AG10803 (cell line): ENCODE measurements around the gene LCAT.
A peak's percentile ranks its signal among the peaks of the same experiment; 100 is the strongest.

Source experiments
- DNase-seq: peaks from one replicate; pipeline ENCODE4 v3.0.0; 2010; ENCODE audit warnings: low read depth
- H3K4me3 ChIP-seq: 2 replicates; pipeline ENCODE4 v1.5.1; 2011; ENCODE audit warnings: mild to moderate bottlenecking, low read length, control low read depth
- TF ChIP-seq, protein P1 (sequence below): conservative IDR thresholded peaks from 2 replicates; pipeline ENCODE4 v1.5.1; 2011; ENCODE audit warnings: mild to moderate bottlenecking, low read length, control low read depth, inconsistent platforms

The LCAT gene

DNA sequence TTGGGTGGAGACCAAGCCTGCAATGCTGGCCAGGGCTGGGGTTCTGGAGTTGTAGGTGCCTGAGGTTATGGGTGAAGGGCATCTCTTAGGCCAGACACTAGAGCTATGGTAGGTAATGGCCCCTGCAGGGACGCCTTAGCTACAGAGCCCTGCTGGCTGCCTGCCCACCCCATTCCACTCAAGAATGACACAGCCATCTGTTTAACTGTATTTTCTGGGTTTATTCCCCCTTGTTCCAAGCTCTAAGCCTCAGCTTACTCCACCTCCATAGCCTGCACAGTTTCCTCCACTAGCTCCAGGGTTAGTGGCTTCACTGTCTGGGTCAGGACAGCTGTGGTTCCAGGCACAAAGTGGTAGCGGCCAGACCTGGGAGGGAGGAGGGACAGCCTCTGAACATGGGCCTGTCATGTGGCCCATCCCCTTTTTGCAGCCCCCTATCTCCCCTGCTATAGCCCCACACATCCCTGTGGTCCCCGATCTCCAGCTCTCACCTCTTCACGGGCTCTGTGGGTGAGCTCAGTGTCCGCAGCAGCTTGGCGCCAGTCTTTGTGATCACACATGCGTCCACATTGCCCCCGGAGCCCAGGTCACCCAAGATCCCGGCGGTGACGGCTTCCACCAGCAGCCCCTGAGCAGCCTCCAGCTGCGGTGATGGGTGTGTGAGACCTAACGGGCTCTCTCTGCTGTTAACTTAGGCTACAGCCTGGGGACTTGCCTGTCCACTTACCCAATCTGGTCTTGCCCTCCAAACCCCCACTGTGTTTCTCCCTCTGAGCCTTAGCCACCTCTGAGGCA, 9.4 kb downstream of the LCAT start:
- TF ChIP-seq, protein P1, sequence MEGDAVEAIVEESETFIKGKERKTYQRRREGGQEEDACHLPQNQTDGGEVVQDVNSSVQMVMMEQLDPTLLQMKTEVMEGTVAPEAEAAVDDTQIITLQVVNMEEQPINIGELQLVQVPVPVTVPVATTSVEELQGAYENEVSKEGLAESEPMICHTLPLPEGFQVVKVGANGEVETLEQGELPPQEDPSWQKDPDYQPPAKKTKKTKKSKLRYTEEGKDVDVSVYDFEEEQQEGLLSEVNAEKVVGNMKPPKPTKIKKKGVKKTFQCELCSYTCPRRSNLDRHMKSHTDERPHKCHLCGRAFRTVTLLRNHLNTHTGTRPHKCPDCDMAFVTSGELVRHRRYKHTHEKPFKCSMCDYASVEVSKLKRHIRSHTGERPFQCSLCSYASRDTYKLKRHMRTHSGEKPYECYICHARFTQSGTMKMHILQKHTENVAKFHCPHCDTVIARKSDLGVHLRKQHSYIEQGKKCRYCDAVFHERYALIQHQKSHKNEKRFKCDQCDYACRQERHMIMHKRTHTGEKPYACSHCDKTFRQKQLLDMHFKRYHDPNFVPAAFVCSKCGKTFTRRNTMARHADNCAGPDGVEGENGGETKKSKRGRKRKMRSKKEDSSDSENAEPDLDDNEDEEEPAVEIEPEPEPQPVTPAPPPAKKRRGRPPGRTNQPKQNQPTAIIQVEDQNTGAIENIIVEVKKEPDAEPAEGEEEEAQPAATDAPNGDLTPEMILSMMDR: no peak
- no peak for DNase-seq
- peak overlapping the region; percentile 98 for H3K4me3 ChIP-seq

- H3K4me3 ChIP-seq: no peak overlapping the region
- TF ChIP-seq, protein P1: no peak
- no peak for DNase-seq
Measured at GRCh38 chr16:67933805-67934204, 10.1 kb downstream of the LCAT start.

DNA sequence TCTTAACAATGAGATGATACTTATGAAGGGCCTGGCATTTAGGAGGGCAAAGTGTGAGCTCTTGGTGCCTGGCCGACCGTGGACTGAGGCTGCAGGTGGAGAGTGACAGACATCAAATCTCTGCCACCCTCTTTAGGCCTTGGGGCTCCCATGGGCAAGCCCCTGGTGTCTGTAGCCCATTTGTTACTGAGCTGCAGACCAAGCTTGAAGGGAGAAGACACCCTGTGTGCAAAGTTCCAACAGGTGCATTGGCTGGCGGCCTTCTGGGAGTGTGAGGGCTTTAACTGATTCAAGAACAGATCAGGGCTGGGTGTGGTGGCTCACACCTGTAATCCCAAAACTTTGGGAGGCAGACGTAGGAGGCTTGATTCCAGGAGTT, 11.5 kb downstream of the LCAT start:
- no peak overlapping the region for H3K4me3 ChIP-seq
- DNase-seq: no peak
- TF ChIP-seq, protein P1: no peak

- no peak for DNase-seq
- TF ChIP-seq, protein P1: peak; percentile 28
- no peak within 1 kb of the TSS for H3K4me3 ChIP-seq
Measured at GRCh38 chr16:67931712-67932461, 12.0 kb downstream of the LCAT start, which contains the start of gene CTRL. Gene CTRL, minus strand, starts transcription at chr16:67931862. Its CDS starts 10 bp downstream, at chr16:67931852.

- no peak for DNase-seq
- no peak overlapping the region for H3K4me3 ChIP-seq
- TF ChIP-seq, protein P1: no peak
Measured at GRCh38 chr16:67930678-67931211, 13.2 kb downstream of the LCAT start.

DNA sequence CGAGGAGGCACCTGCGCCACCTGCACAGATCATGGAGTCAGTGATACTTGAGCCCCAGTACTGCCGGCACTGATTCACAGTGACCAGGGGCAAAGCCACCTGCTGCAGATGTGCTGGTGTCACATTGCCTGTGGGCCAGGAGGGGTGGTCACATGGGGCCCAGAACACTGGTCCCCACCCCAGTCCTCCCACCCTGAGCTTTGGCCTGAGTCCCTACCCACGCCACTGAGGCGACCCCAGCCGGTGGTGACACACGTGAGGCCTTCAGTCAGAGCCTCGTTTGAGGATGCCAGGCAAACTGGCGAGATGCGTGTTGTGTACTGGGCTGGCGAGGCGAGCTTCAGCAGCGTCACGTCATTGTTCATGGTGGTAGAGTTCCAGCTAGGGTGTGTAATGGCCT, 13.7 kb downstream of the LCAT start:
- H3K4me3 ChIP-seq: no peak overlapping the region
- DNase-seq: no peak
- TF ChIP-seq, protein P1: no peak
